Frontal cortex (tissue), 4 donors: Measurements from ENCODE around the gene FKBP14. TPM values are rescaled to one million over a fixed set of nuclear protein-coding genes. Genes with fewer than 3 reads are reported as not detected.
"Not testable (repeated sequence)": the region's sequence is repeated elsewhere in the genome, so short reads cannot be mapped to it uniquely, and the experiment has no call there.

ENCODE experiments used
- DNase-seq, 2 donors: peaks; one replicate each; pipeline ENCODE4 v3.0.0; 2012; ENCODE audit warnings: low spot score in 2 of 2
- FAIRE-seq: peaks from 2 replicates; lab custom pipeline; 2012; peaks lifted over from hg19 to GRCh38; lab: Jason Lieb, UNC
- total RNA-seq: library from RNA; depleted of rRNA; stranded (reverse); fragments of >200 nt; gene quantifications from one replicate; pipeline ENCODE4 v1.2.3, GENCODE V29; 2014
- donor health status: control.
- donor health status: control.
- donor health status: control.

Gene FKBP14
- total RNA-seq, 1 donor from 2014 or later = 7.3 TPM

DNA sequence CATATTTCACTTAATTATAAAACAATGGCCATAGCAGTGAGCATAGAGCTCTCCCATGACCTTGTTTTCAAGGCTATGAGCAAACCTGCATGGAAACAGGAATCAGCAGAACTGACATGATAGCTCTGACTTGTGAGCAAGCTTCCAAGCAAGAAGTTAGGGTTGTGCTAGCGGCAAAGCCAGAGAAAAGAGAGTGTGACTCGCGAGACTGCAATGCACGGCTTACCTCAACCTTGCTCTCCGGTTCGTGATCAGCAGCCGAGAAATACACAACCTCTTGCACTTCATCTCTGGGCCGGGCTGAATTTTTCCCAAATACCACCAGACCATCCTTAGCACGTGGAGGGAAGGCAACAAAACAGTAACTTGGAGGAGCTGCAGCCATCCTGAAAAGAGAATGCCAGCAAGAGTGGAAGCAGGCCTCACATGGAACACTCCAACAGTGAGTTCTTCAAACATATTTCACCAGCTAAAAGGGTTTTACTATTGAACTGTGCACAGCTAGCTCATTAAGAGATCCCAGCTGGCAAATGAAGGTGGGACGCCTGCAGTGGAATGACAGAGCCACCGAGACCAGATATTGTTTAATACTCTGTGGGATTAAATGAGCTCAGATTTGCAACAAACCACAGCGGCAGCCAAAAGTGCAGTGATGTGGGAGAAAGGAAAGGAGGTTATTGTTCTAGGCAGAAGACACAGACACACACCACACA is 57.7 kb downstream of the FKBP14 start:
- FAIRE-seq (no peak), DNase-seq (no peak)

DNA sequence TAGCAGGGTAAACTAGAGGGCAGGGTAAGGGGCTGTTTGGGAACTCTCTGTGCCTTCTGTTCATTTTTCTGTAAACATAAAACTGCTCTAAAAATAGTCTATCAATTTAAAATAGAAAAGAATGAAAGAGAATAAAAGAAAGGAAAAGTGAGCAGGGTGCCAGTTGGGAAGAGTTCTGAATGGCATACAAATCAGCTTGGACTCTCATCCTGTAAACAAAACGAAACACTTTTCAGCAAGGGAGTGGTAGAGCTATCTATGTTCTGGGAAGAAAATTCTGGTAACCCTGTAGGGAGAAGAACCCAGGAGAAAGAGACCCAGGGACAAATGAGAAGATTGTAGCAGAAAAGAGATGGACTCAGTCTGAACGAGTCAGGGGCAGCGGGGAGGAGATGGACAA is 61.5 kb downstream of the FKBP14 start:
- FAIRE-seq (no peak), DNase-seq (no peak)

DNA sequence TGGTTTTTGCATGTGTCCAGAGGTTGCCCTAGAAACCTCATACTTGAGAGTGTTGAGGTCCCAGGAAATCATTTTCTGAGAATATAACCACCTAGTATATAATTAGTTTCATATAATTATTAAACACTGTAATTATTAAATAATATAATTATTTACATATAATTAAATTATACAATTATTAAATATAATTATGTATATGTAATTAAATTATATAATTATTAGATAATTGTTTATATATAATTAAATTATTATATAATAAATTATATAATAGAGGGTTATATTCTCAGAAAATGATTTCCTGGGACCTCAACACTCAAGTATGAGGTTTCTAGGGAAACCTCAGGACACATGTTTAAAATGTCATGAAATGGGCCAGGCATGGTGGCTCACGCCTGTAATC is 64.5 kb downstream of the FKBP14 start:
- peak; percentile 81 for FAIRE-seq
- no peak for DNase-seq

DNA sequence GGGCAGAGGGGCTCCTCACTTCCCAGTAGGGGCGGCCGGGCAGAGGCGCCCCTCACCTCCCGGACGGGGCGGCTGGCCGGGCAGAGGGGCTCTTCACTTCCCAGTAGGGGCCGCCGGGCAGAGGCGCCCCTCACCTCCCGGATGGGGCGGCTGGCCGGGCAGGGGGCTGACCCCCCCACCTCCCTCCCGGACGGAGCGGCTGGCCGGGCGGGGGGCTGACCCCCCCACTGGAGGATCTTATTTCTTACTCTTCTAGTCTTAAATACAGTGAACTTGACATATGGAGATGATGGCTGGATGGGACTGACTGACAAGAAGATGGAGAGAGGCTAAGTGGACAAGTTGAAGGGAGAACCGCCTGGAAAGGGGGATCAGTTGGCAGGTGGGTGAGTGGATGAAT is 64.9 kb downstream of the FKBP14 start:
- DNase-seq, FAIRE-seq: not testable (repeated sequence)

Other genes starting within 250 kb of the FKBP14 start
- gene WIPF3, start 220.2 kb downstream of the FKBP14 start, total RNA-seq = 4.1 TPM
- gene SCRN1, start 36.9 kb downstream of the FKBP14 start, total RNA-seq = 88.5 TPM
- gene PLEKHA8, start 1.7 kb upstream of the FKBP14 start, total RNA-seq = 30.6 TPM
- gene MTURN, start 108.3 kb upstream of the FKBP14 start, total RNA-seq = 368 TPM